ENCODE measurements around the gene ZDHHC7.
A peak's percentile ranks its signal among the peaks of the same experiment; 100 is the strongest.

Gene ZDHHC7

GRCh38 chr16:85005285-85006069, 5.9 kb downstream of the ZDHHC7 start:
- CTCF ChIA-PET, result interaction anchor here (0.6 to 1.9 kb wide), 8 partner anchors 17 to 326 kb away, joined by 3 to 12 read pairs (median 3); no protein-coding TSS in a partner anchor
- H3K27ac ChIP-seq (ENCODE audit: extremely low read depth, low read depth, low read length), result no peak overlapping the region
- H3K9me3 ChIP-seq (ENCODE audit: control insufficient read depth, insufficient read depth, low read depth, low read length), result no peaks in the 10 kb centered on the region
- peaks cover 0 to 6% of the 10 kb centered on the region in 2 experiments; a peak in 2 of 3 replicates for H3K36me3 ChIP-seq (ENCODE audit: control insufficient read depth in 2 of 2, insufficient read depth in 1 of 2, low read length in 2 of 2)
- H3K4me3 ChIP-seq (ENCODE audit: low read depth, low read length), result no peak overlapping the region
- H3K4me1 ChIP-seq (ENCODE audit: control insufficient read depth, insufficient read depth, low read length), result peaks cover 17% of the 10 kb centered on the region; the same call in 1 of the 2 replicates
- POLR2A ChIA-PET, result no interaction called here
- TF ChIP-seq ZBTB8A (tag by site-specific recombination; IDR thresholded peaks at IDR 0.05), result no peak
- TF ChIP-seq ZNF600 (tag by site-specific recombination; IDR thresholded peaks at IDR 0.05), result peak; percentile 79; the same call in 1 of the 2 replicates
- TF ChIP-seq SP7 (tag by site-specific recombination; IDR thresholded peaks at IDR 0.05), result no peak
- peak; percentile 17; the same call in 1 of the 2 replicates for TF ChIP-seq KLF1 (tag by site-specific recombination; IDR thresholded peaks at IDR 0.05)
- TF ChIP-seq ZNF785 (tag by site-specific recombination; IDR thresholded peaks at IDR 0.05), result no peak
- no peak for TF ChIP-seq ZNF169 (tag by site-specific recombination; IDR thresholded peaks at IDR 0.05)
- TF ChIP-seq ZNF184 (tag by site-specific recombination; IDR thresholded peaks at IDR 0.05), result no peak
- TF ChIP-seq PRDM6 (tag by site-specific recombination; IDR thresholded peaks at IDR 0.05), result 0 out of 2 replicates have a peak, but pooled peaks have one; percentile 23
- TF ChIP-seq REPIN1 (tag by site-specific recombination; IDR thresholded peaks at IDR 0.05; ENCODE audit: low read depth), result no peak
- peak; percentile 38; the same call in 1 of the 2 replicates for TF ChIP-seq ZBTB17 (tag by site-specific recombination; IDR thresholded peaks at IDR 0.05)
- TF ChIP-seq ZNF148 (tag by site-specific recombination; IDR thresholded peaks at IDR 0.05; ENCODE audit: borderline replicate concordance), result no peak
- no peak for TF ChIP-seq CTCF (tag by site-specific recombination; IDR thresholded peaks at IDR 0.05)
- TF ChIP-seq GFI1B (tag by site-specific recombination; IDR thresholded peaks at IDR 0.05), result peak; percentile 56; the same call in 1 of the 2 replicates
- no peak for TF ChIP-seq ZNF830 (tag by site-specific recombination; IDR thresholded peaks at IDR 0.05; ENCODE audit: low read depth)
- TF ChIP-seq ZNF624 (tag by site-specific recombination; IDR thresholded peaks at IDR 0.05), result no peak
- no peak for TF ChIP-seq BCL6B (tag by site-specific recombination; IDR thresholded peaks at IDR 0.05)
- TF ChIP-seq ZNF473 (tag by site-specific recombination; IDR thresholded peaks at IDR 0.05), result no peak
- TF ChIP-seq, protein P1, sequence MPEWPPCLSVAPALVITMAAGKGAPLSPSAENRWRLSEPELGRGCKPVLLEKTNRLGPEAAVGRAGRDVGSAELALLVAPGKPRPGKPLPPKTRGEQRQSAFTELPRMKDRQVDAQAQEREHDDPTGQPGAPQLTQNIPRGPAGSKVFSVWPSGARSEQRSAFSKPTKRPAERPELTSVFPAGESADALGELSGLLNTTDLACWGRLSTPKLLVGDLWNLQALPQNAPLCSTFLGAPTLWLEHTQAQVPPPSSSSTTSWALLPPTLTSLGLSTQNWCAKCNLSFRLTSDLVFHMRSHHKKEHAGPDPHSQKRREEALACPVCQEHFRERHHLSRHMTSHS (tag by site-specific recombination; IDR thresholded peaks at IDR 0.05), result no peak
- TF ChIP-seq ZNF501 (tag by site-specific recombination; IDR thresholded peaks at IDR 0.05), result no peak
- 0 out of 2 replicates have a peak, but pooled peaks have one; percentile 43 for TF ChIP-seq PRDM1 (tag by site-specific recombination; IDR thresholded peaks at IDR 0.05)
- no peak for TF ChIP-seq ZNF76 (tag by site-specific recombination; IDR thresholded peaks at IDR 0.05; ENCODE audit: borderline replicate concordance, low read depth)
- no peak for TF ChIP-seq KLF9 (tag by site-specific recombination; IDR thresholded peaks at IDR 0.05; ENCODE audit: low read depth)
- TF ChIP-seq ZNF518A (tag by site-specific recombination; conservative IDR thresholded peaks at IDR 0.05; ENCODE audit: low read depth), result no peak
- TF ChIP-seq ZNF664 (tag by site-specific recombination; IDR thresholded peaks at IDR 0.05), result peak; percentile 93

Measured in HEK293 (cell line).